H1 (cell line): Measurements from ENCODE around the gene ARHGEF19. TPM values are rescaled to one million over a fixed set of nuclear protein-coding genes. Genes with fewer than 3 reads are reported as not detected.

Experiments
- CTCF ChIA-PET: fragments of 300-600 bp; sonication (Branson Sonifier 250); formaldehyde crosslinking; loops from one replicate; lab custom pipeline; 2021; ENCODE audit not compliant: partially characterized antibody; lab: Charles Lee
- POLR2A ChIA-PET: fragments of 300-600 bp; sonication (Branson Sonifier 250); formaldehyde crosslinking; loops from one replicate; lab custom pipeline; 2021; ENCODE audit warnings: inconsistent platforms; ENCODE audit not compliant: partially characterized antibody; lab: Charles Lee
- DNase-seq, 2 experiments: peaks; one replicate each; pipeline versions ENCODE4 v3.0.0 to v3.0.0-alpha.2; 2010 to 2022; ENCODE audit warnings: low spot score in 2 of 2, low read depth in 1 of 2, mixed read lengths in 1 of 2
- FAIRE-seq: peaks from 2 replicates; lab custom pipeline; 2011; peaks lifted over from hg19 to GRCh38; lab: Jason Lieb, UNC
- H2AFZ ChIP-seq: 2 replicates; pipeline ENCODE4 v1.8.1; 2012; ENCODE audit warnings: low read length, inconsistent platforms
- H2AK5ac ChIP-seq: 2 replicates; pipeline ENCODE4 v1.6.1; 2013; ENCODE audit warnings: low read depth, low read length
- H2BK120ac ChIP-seq: replicated peaks from 2 replicates; pipeline ENCODE3; 2013; ENCODE audit warnings: low read depth, low read length, inconsistent platforms
- H2BK12ac ChIP-seq: 2 replicates; pipeline ENCODE4 v1.6.1; 2013; ENCODE audit warnings: low read depth, low read length
- H2BK15ac ChIP-seq: 2 replicates; pipeline ENCODE4 v1.6.1; 2013; ENCODE audit warnings: low read length
- H2BK20ac ChIP-seq: 2 replicates; pipeline ENCODE4 v1.6.1; 2013; ENCODE audit warnings: low read length
- H2BK5ac ChIP-seq: 2 replicates; pipeline ENCODE4 v1.6.1; 2013; ENCODE audit warnings: low read depth, low read length
- H3K14ac ChIP-seq: 2 replicates; pipeline ENCODE4 v1.6.1; 2013; ENCODE audit warnings: inconsistent platforms; ENCODE audit not compliant: insufficient read length
- H3K18ac ChIP-seq: 2 replicates; pipeline ENCODE4 v1.6.1; 2013; ENCODE audit warnings: low read length; ENCODE audit errors: extremely low read depth
- H3K23ac ChIP-seq: 2 replicates; pipeline ENCODE4 v1.6.1; 2013; ENCODE audit warnings: inconsistent platforms; ENCODE audit not compliant: insufficient read length
- H3K23me2 ChIP-seq: 2 replicates; pipeline ENCODE4 v1.6.1; 2013; ENCODE audit warnings: low read depth, low read length
- H3K27ac ChIP-seq: 2 replicates; pipeline ENCODE4 v1.6.1; 2011; ENCODE audit warnings: low read depth, low read length, inconsistent platforms
- H3K27me3 ChIP-seq, 4 experiments: replicated peaks in 1 of 4; 1 replicate in 1 of 4; 2 replicates in 3 of 4; pipeline versions ENCODE4 v1.6.1 to v1.8.1; 2011 to 2013; ENCODE audit warnings: low read length in 3 of 4, mild to moderate bottlenecking in 3 of 4, inconsistent platforms in 2 of 4, mixed read lengths in 2 of 4, moderate library complexity in 1 of 4; ENCODE audit not compliant: control insufficient read depth in 3 of 4, insufficient read depth in 3 of 4; ENCODE audit errors: extremely low read depth in 1 of 4
- H3K36me3 ChIP-seq, 4 experiments: 2 replicates each; pipeline versions ENCODE4 v1.6.1 to v1.8.1; 2011 to 2013; ENCODE audit warnings: mild to moderate bottlenecking in 4 of 4, low read length in 3 of 4, moderate library complexity in 2 of 4, control low read depth in 1 of 4, inconsistent platforms in 1 of 4; ENCODE audit not compliant: insufficient read depth in 4 of 4, control insufficient read depth in 2 of 4
- H3K4ac ChIP-seq: replicated peaks from 2 replicates; pipeline ENCODE3; 2013; ENCODE audit warnings: low read length, low read depth, mixed read lengths, inconsistent platforms; ENCODE audit not compliant: insufficient read length
- H3K4me1 ChIP-seq, 4 experiments: replicated peaks in 1 of 4; 1 replicate in 1 of 4; 2 replicates in 3 of 4; pipeline versions ENCODE4 v1.6.1 to v1.8.1; 2011 to 2013; ENCODE audit warnings: low read length in 3 of 4, inconsistent platforms in 2 of 4, mixed read lengths in 1 of 4; ENCODE audit not compliant: insufficient read depth in 4 of 4, control insufficient read depth in 3 of 4
- H3K4me2 ChIP-seq, 2 experiments: 2 replicates each; pipeline versions ENCODE4 v1.6.1 to v1.8.1; 2011 to 2013; ENCODE audit warnings: low read depth in 2 of 2, low read length in 2 of 2, control low read depth in 1 of 2, inconsistent platforms in 1 of 2, mild to moderate bottlenecking in 1 of 2; ENCODE audit not compliant: insufficient read depth in 1 of 2
- H3K4me3 ChIP-seq, 4 experiments: fragments of 200-600, 300-600 bp in 1 of 4; sonication (generic), shearing (Covaris generic), sonication (Bioruptor Twin) in 1 of 4; 2 replicates each; pipeline versions ENCODE4 v1.5.1 to v1.8.1; 2011 to 2016; ENCODE audit warnings: low read length in 4 of 4, low read depth in 3 of 4, control low read depth in 2 of 4, inconsistent platforms in 2 of 4, mild to moderate bottlenecking in 2 of 4, mixed read lengths in 1 of 4, moderate library complexity in 1 of 4; ENCODE audit not compliant: insufficient read depth in 2 of 4; ENCODE audit errors: extremely low read depth in 1 of 4
- H3K56ac ChIP-seq: replicated peaks from 2 replicates; pipeline ENCODE3; 2013; ENCODE audit warnings: low read depth, mild to moderate bottlenecking, mixed read lengths, low read length, inconsistent platforms; ENCODE audit not compliant: insufficient read length
- H3K79me1 ChIP-seq: 2 replicates; pipeline ENCODE4 v1.6.1; 2013; ENCODE audit warnings: low read depth, low read length, control low read depth
- H3K79me2 ChIP-seq, 2 experiments: 2 replicates each; pipeline versions ENCODE4 v1.6.1 to v1.8.1; 2012 to 2013; ENCODE audit warnings: low read length in 2 of 2, mild to moderate bottlenecking in 2 of 2, inconsistent platforms in 1 of 2; ENCODE audit not compliant: insufficient read depth in 2 of 2, control insufficient read depth in 1 of 2
- H3K9ac ChIP-seq, 4 experiments: replicated peaks in 1 of 4; 1 replicate in 1 of 4; 2 replicates in 3 of 4; pipeline versions ENCODE4 v1.6.1 to v1.8.1; 2011 to 2013; ENCODE audit warnings: low read depth in 3 of 4, low read length in 3 of 4, control low read depth in 2 of 4, mild to moderate bottlenecking in 2 of 4, moderate library complexity in 2 of 4, inconsistent platforms in 1 of 4; ENCODE audit errors: extremely low read depth in 1 of 4
- H3K9me3 ChIP-seq, 2 experiments: 2 replicates each; pipeline versions ENCODE4 v1.6.1 to v1.8.1; 2012 to 2013; ENCODE audit warnings: mild to moderate bottlenecking in 2 of 2, moderate library complexity in 2 of 2, control low read depth in 1 of 2, inconsistent platforms in 1 of 2, low read depth in 1 of 2, low read length in 1 of 2, mixed read lengths in 1 of 2; ENCODE audit not compliant: insufficient read depth in 2 of 2
- H4K20me1 ChIP-seq, 2 experiments: replicated peaks in 1 of 2; 2 replicates each; pipeline versions ENCODE3 to v1.8.1; 2011 to 2013; ENCODE audit warnings: inconsistent platforms in 2 of 2, low read length in 2 of 2, mild to moderate bottlenecking in 1 of 2; ENCODE audit not compliant: insufficient read depth in 2 of 2, control insufficient read depth in 1 of 2
- H4K5ac ChIP-seq: 2 replicates; pipeline ENCODE4 v1.6.1; 2013; ENCODE audit warnings: low read length, low read depth, mixed read lengths, inconsistent platforms; ENCODE audit not compliant: insufficient read length
- H4K8ac ChIP-seq: 2 replicates; pipeline ENCODE4 v1.8.0; 2013; ENCODE audit warnings: mild to moderate bottlenecking, moderate library complexity, low read length, inconsistent platforms; ENCODE audit not compliant: insufficient read depth; ENCODE audit errors: extremely low read depth
- H4K91ac ChIP-seq: replicated peaks from 2 replicates; pipeline ENCODE3; 2013; ENCODE audit warnings: low read length, mixed read lengths, inconsistent platforms; ENCODE audit not compliant: insufficient read length
- BCL11A ChIP-seq, 2 experiments: IDR thresholded peaks; one replicate each; pipeline ENCODE4 v1.6.1; 2011; ENCODE audit warnings: low read depth in 2 of 2, low read length in 2 of 2, mild to moderate bottlenecking in 2 of 2
- EGR1 ChIP-seq: IDR thresholded peaks from 2 replicates; pipeline ENCODE4 v1.6.1; 2011; ENCODE audit warnings: low read depth, low read length, borderline replicate concordance
- HDAC6 ChIP-seq: IDR thresholded peaks from one replicate; pipeline ENCODE4 v1.7.1; 2012; ENCODE audit warnings: low read depth, mild to moderate bottlenecking, inconsistent platforms, low read length, moderate library complexity
- POLR2AphosphoS5 ChIP-seq: IDR thresholded peaks from 2 replicates; pipeline ENCODE4 v1.6.1; 2011; ENCODE audit warnings: low read depth, low read length
- RNF2 ChIP-seq: fragments of 200-900, 300-1000 bp; sonication (generic); IDR thresholded peaks from 2 replicates; pipeline ENCODE4 v1.7.1; 2016; ENCODE audit warnings: borderline replicate concordance, low read depth, mild to moderate bottlenecking, antibody characterized with exemption, low read length; ENCODE audit not compliant: poor library complexity, severe bottlenecking; ENCODE audit errors: missing control alignments
- SAP30 ChIP-seq: fragments of 300-600 bp; sonication (generic); IDR thresholded peaks from 2 replicates; pipeline ENCODE4 v1.7.1; 2012; ENCODE audit warnings: low read length, moderate library complexity, mild to moderate bottlenecking, inconsistent platforms; ENCODE audit not compliant: insufficient read depth, insufficient replicate concordance
- SRF ChIP-seq: IDR thresholded peaks from 2 replicates; pipeline ENCODE4 v1.6.1; 2011; ENCODE audit warnings: mild to moderate bottlenecking, low read depth, low read length, moderate library complexity
- WGBS, 2 experiments: shearing (Covaris generic) in 1 of 2; methylation state at CpG; one replicate each; pipeline versions ENCODE4 v1.1.6 to v1.1.7; 2013 to 2015; ENCODE audit warnings: low lambda C conversion rate in 2 of 2, mixed read lengths in 2 of 2, inconsistent platforms in 1 of 2, low coverage in 1 of 2, missing lambda C conversion rate in 1 of 2; ENCODE audit not compliant: insufficient replicate concordance in 2 of 2, insufficient coverage in 1 of 2, insufficient read length in 1 of 2; ENCODE audit errors: extremely low coverage in 1 of 2, missing lambda C conversion rate in 1 of 2; 5-methylcytosine and 5-hydroxymethylcytosine counted together
- polyA plus RNA-seq, 7 experiments: library from polyadenylated mRNA; depleted of rRNA in 3 of 7; stranded (reverse) in 5 of 7; unstranded in 2 of 7; fragments of >200 nt in 5 of 7; fragments of 200-250 nt in 2 of 7; gene quantifications; 1 replicate in 5 of 7; 2 replicates in 1 of 7; 4 replicates in 1 of 7; pipeline versions ENCODE4 v1.2.1 to v1.2.3, GENCODE V29; 2011 to 2013; ENCODE audit warnings: missing spikeins in 2 of 7, mixed read lengths in 2 of 7
- total RNA-seq: library from RNA; stranded (reverse); fragmentation: NEBNext Ultra II Directional; extraction: Animal tissue kit (Norgen Biotek cat#: 25700); gene quantifications from 2 replicates; pipeline ENCODE4 v1.2.1, GENCODE V29; 2021
- TF ChIP-seq, protein P1 (sequence below): IDR thresholded peaks from 2 replicates; pipeline ENCODE4 v1.6.1; 2012; ENCODE audit warnings: low read length, inconsistent platforms
- TF ChIP-seq, protein P2 (sequence below): IDR thresholded peaks from 2 replicates; pipeline ENCODE4 v1.6.1; 2011; ENCODE audit warnings: low read length, improper control_type of control experiment

The ARHGEF19 gene
- total and polyA plus RNA-seq, 2 of the 8 experiments (the other 6 are each of a cell fraction or from before 2014, with no cell fraction given) = 47.5 to 56.4 TPM

DNA sequence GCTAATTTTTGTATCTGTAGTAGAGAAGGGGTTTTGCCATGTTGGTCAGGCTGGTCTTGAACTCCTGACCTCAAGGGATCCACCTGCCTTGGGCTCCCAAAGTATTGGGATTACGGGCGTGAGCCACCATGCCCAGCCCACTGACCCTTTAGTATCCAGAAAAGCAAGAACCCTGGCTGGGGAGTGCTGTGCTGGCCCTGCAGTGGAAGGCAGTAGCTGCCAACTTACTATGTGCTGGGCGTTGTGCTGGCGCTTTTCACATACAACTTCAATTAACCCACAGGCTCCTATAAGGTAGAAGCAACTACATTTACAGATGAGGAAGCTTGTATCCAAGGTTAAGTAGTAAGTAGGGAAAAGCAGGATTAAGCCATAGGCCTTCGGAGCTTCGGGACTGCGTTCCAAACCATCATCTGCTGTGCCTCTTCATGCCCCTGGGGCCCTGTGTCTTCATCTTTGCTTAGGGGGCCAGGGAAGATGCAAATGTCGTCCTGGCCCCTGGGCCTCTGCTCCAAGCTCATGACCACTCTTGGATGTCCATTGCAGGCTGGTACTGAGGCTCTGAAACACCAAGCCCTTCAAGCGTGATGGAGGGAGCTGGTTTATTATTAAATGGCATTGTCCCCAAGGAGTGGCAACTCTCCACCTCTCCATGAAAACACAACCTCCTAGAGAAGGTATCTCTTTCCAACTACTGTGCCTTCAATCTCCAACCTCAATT lies 33.2 kb upstream of the ARHGEF19 start:
- H4K8ac ChIP-seq = no peak overlapping the region
- H3K27ac ChIP-seq = no peak overlapping the region
- CTCF ChIA-PET = interaction anchor here (0.6 to 9.0 kb wide), 23 partner anchors 14 to 174 kb away, joined by 3 to 106 read pairs (median 5); partner anchors contain the start of genes ARHGEF19, CPLANE2 and FAM131C
- H2BK12ac ChIP-seq = no peak overlapping the region
- H3K23ac ChIP-seq = no peak overlapping the region
- H3K4me2 ChIP-seq = no peak overlapping the region
- H3K27me3 ChIP-seq = no peaks in the 10 kb centered on the region
- no peak overlapping the region for H2AFZ ChIP-seq
- no peaks in the 10 kb centered on the region for H3K79me1 ChIP-seq
- H3K9me3 ChIP-seq = no peaks in the 10 kb centered on the region
- no peak overlapping the region for H2BK20ac ChIP-seq
- H2BK15ac ChIP-seq = no peak overlapping the region
- no peak overlapping the region for H2BK120ac ChIP-seq
- no peak overlapping the region for H3K14ac ChIP-seq
- DNase-seq = no peak
- H3K4me3 ChIP-seq = no peak overlapping the region
- H3K56ac ChIP-seq = no peak overlapping the region
- H3K18ac ChIP-seq = no peak overlapping the region
- WGBS, 2 experiments = 93% methylated on average over 9 of the region's 9 CpGs; no CpG with 5 or more reads in 1 of the 2 experiments
- no peaks in the 10 kb centered on the region for H3K79me2 ChIP-seq
- no peak overlapping the region for H3K9ac ChIP-seq
- H4K91ac ChIP-seq = no peak overlapping the region
- no peak overlapping the region for H2AK5ac ChIP-seq
- no peak overlapping the region for H4K5ac ChIP-seq
- peaks cover 3 to 5% of the 10 kb centered on the region in 2 experiments for H4K20me1 ChIP-seq
- peaks cover 0 to 6% (median 3%) of the 10 kb centered on the region in 4 experiments; a peak in 4 of 8 replicates for H3K36me3 ChIP-seq
- no peak for FAIRE-seq
- POLR2A ChIA-PET = interaction anchor here (0.6 to 1.4 kb wide), 4 partner anchors 11 to 117 kb away, joined by 3 read pairs; no protein-coding TSS in a partner anchor
- no peak overlapping the region for H2BK5ac ChIP-seq
- peaks cover 0 to 3% (median 0%) of the 10 kb centered on the region in 4 experiments; a peak in 1 of 7 replicates for H3K4me1 ChIP-seq
- H3K23me2 ChIP-seq = no peaks in the 10 kb centered on the region
- no peak overlapping the region for H3K4ac ChIP-seq
- TF ChIP-seq, protein P1, sequence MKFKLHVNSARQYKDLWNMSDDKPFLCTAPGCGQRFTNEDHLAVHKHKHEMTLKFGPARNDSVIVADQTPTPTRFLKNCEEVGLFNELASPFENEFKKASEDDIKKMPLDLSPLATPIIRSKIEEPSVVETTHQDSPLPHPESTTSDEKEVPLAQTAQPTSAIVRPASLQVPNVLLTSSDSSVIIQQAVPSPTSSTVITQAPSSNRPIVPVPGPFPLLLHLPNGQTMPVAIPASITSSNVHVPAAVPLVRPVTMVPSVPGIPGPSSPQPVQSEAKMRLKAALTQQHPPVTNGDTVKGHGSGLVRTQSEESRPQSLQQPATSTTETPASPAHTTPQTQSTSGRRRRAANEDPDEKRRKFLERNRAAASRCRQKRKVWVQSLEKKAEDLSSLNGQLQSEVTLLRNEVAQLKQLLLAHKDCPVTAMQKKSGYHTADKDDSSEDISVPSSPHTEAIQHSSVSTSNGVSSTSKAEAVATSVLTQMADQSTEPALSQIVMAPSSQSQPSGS = no peak
- TF ChIP-seq EGR1 (no peak), HDAC6 (no peak), RNF2 (no peak), SRF (no peak), BCL11A (IDR thresholded peaks at IDR 0.05; ENCODE audit: low read depth in 2 of 2, low read length in 2 of 2) (no peak), SAP30 (no peak), POLR2AphosphoS5 (no peak)
- TF ChIP-seq, protein P2, sequence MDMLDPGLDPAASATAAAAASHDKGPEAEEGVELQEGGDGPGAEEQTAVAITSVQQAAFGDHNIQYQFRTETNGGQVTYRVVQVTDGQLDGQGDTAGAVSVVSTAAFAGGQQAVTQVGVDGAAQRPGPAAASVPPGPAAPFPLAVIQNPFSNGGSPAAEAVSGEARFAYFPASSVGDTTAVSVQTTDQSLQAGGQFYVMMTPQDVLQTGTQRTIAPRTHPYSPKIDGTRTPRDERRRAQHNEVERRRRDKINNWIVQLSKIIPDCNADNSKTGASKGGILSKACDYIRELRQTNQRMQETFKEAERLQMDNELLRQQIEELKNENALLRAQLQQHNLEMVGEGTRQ = no peak
